NCI-H187 treated with DMSO at 0.1 percent for 48 hours (cell line): ENCODE results near the gene B2M.
"Not testable (repeated sequence)": the region's sequence is repeated elsewhere in the genome, so short reads cannot be mapped to it uniquely, and the experiment has no call there.

Experiments used
- DNase-seq: peaks from one replicate; lab custom pipeline; 2025; lab: John Stamatoyannopoulos, UW

The B2M gene

DNA sequence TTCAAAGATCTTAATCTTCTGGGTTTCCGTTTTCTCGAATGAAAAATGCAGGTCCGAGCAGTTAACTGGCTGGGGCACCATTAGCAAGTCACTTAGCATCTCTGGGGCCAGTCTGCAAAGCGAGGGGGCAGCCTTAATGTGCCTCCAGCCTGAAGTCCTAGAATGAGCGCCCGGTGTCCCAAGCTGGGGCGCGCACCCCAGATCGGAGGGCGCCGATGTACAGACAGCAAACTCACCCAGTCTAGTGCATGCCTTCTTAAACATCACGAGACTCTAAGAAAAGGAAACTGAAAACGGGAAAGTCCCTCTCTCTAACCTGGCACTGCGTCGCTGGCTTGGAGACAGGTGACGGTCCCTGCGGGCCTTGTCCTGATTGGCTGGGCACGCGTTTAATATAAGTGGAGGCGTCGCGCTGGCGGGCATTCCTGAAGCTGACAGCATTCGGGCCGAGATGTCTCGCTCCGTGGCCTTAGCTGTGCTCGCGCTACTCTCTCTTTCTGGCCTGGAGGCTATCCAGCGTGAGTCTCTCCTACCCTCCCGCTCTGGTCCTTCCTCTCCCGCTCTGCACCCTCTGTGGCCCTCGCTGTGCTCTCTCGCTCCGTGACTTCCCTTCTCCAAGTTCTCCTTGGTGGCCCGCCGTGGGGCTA is at the start of gene B2M, which contains the start of gene PATL2:
TSS of gene B2M (plus strand) at position 422 of the 647 bp plus-strand sequence. CDS start at position 452, 30 bp downstream.
TSS of gene PATL2 (minus strand) at position 228 of the 647 bp plus-strand sequence. CDS start 34,833 bp downstream, outside the sequence.
- peak; percentile 59 for DNase-seq

DNA sequence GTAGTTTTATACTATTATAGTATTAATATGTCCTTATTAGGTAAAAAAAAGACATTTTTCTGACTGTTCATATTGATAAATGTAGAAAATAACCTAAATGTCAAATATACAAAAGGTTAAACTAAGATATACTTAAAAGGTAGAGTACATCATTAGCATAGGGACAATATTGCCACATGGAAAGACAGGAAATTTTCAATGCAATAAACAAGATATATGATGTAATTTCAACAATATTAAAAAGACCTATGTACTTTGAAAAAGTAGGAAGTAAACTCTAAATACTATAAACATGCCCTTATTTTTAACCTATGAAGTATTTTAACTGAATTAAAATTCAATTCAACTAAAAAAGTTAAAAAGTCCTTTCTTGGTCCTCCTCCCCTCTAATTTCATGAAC is 49.7 kb upstream of the B2M start:
- no peak for DNase-seq

DNA sequence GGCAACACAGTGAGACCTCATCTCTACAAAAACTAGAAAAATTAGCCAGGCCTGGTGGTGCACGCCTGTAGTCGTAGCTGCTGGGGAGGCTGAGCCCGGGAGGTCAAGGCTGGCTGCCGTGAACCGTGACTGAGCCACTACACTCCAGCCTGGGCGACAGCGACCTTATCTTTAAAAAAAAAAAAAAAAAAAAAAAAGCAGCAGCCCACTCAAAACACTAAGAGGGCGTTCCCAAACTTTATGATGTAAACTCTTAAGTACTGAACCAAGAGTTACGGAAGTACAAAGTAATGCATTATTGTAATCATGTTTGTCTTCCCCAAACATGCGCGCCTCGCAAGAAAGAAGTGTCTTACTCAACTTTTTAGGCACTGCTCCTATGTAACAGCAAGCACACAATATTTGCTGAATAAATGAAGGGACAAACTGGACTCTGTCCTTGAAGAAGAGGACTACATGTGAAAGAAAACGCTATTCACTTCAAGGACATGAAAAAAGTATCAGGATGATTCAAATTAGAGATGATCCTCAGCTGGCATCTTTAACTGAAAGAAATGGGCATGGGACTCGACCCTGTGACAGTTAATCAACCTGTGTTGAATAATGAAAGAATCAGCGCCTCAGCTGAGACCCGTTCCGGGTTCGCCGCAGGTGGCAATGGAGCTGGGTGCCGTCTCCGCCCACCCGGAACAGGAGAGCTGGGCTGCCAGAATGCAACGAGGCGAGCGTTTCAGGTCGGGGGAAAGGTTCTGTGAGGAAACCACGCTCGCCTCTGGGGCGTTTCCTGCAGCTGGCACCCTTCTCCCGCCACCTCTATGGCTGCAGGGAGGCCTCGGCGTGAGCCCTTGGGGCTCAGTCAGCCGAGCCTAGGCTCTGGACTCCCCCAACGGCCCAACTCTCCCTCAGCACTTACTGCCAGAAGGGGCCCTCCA is 48.6 kb upstream of the B2M start:
- no peak for DNase-seq

DNA sequence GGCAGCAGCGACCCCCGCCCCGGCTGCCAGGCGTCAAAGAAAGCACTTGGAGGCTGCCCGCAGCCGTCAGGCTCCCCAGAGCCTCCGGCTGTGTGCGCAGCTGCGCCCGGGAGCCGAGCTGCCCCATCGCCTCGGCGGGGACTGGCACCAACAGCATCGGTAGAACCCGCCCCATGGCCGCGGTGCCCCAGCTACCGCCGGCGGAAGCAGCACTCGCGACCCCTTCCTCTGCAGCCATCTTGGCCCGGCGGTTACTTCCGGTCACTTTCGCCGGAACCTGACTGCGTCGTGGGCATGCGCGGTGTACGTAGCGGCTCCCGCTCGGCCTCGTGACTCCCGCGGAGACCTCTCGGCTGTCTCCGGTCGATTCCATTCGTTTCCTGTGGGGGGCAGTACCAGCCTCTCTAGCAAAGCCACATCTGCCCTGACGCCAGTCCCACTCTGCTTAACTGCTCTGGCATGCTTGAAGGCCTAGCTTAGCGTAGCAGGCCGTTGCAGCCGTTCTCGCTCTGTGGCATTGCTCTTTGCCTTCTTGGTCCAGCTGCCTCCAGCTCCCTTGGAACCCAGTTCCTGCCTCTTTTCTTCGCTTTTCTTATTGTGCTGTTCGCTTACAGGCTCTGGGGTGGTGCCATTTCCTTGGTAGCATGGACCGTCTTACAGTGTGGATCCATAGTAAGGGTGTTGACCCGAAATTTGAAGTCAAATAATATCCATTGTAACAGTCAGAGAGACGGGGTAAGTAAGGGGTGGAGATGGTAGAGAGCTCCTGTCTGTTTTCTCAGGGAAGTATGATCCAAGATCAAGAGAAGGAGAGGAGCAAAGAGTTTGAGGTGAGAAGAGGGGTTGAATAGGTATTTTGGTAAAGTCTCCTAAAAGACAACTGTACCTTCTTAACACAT is 47.7 kb upstream of the B2M start, which contains the start of gene SPG11:
TSS of gene SPG11 (minus strand) at position 253 of the 899 bp plus-strand sequence. CDS start at position 238, 15 bp downstream.
- peak; percentile 67 for DNase-seq

DNA sequence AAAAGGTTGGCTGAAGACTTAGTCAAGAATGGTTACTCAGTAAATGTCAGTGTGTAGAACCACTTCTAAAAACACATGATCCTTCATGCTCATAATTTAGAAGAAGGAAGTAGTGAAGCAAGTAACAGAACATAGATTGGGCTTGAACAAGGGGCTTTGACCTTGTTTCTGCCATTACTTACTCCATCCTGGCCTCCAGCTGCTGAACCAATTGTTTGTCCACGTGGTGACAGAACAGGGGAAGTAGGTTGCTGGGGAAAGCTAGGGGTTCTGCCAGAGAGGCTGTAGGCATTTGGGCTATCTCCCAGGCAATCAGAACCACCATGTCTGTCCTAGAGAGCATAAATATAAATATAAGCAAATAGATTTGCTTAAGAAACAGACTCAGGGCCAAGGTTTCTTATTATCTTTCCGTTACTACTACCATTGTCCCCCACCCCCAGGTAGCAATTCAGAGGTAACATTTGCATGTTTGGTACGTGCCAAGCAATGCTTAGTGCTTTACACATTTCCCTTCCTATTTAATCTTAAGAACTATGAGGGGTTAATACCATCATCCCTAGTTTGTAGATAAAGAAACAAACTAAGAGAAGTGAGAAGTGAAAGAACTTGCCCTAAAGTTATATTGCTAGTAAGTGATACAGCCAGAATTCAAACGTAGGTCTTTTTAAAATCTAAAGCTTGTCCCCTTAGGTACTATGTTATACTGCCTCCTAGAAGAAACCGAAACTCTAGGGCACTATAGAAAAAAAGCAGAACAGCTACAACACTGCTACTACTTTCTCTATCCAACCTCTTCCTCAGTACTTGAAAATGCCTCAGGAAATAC is 44.9 kb upstream of the B2M start:
- no peak for DNase-seq

DNA sequence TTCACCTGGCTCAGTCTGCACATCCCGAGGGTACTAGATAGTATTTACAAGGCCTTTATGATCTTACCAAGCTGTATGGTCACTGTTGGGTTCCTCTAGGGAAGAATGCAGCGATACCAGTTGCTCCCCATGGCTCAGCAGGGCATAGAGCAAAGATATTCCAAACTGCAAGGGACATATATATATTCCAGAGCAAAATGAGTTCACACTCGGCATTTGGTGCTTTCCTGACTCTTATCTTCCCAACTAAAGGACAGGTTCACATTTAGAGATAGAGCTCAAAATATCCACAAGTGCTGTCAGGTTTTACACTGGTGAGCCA is 44.3 kb upstream of the B2M start:
- DNase-seq, result no peak

DNA sequence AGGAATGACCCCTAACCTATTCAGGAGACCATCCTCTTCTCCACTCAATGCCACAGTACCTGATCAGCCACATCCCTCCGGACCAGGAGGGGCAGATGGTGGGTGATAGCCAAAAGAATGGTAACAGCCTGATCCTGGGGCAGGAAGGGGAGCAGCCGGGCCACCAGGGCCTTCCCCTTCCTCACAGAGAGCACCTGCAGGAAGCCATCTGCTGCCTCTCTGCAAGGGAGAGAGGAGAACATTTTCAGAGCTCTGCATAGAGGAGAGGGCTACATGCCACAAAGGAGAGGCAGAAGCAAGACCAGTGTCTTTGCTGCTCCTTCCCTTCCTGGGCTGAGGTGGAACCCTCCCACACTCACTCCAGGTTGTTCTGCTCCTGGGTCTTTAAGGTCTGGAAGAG is 42.4 kb upstream of the B2M start:
- no peak for DNase-seq

DNA sequence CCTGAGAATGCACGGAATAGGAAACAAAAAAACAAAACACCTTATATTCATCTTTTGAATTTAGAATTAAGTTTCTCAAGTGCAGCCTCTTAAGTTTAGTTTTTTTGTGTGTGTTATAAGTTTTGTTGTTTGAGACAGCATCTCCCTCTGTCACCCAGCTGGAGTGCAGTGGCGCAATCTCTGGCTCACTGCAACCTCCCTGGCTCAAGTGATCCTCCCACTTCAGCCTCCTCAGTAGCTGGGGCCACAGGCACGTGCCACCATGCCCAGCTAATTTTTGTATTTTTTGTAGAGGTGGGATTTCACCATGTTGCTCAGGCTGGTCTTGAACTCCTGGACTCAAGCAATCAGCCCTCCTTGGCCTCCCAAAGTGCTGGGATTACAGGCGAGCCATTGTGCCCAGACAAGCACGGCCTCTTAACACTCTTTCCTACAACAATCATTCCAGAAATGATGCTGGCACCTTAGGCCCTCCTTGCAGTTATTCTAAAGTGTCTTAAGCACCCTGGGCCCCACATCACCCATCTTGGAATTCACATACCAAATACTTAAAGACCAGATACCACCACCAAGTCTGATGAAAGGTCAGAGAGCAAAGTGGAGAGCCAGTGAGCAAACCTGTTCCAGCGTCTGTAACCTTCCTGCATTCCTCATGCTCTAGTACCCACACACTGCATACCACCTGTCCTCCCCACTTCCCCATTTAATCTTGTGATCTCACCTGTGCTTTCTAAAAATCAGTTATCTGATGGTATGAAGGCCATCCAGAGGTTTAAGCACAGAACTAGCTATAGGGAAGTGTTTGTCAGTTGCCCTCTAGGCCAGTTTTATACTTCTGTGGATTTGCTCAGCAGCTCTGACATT is 41.0 kb upstream of the B2M start:
- no peak for DNase-seq

DNA sequence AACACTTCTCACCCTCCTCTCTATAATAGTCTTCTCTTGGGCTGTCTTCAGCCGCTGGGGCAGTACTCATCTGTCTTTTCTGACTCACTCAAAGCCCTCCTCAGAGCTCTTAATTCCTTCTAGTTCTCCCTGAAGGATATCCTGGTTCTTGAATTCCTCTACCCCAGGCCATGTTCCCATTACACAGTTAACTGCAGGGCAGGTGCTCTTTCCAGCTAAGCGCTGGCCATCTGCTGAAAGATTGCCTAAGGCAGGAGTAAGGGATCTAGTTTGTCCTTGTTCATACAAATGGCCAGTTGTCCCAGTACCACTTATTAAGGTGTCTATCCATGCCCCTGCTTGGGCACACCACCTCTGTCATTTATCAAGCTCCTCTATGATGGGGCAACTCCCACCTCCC is 37.7 kb upstream of the B2M start:
- no peak for DNase-seq

DNA sequence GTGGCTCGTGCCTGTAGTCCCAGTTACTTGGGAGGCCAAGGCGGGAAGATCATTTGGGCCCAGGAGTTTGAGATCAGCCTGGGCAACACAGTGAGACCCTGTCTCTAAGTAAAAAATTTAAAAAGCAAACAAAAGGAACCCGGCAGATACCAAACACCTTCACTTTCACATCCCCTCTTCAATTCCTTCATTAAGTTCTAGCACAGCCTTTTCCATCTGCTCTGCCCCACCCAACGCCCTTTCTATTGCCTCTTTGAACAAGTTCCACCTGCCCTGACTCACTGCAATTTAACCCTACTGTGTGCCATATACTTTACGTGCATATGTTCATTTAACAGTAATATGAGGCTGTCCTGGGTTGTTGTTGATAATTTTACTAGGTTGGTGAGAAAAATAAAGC is 35.4 kb upstream of the B2M start:
- no peak for DNase-seq

DNA sequence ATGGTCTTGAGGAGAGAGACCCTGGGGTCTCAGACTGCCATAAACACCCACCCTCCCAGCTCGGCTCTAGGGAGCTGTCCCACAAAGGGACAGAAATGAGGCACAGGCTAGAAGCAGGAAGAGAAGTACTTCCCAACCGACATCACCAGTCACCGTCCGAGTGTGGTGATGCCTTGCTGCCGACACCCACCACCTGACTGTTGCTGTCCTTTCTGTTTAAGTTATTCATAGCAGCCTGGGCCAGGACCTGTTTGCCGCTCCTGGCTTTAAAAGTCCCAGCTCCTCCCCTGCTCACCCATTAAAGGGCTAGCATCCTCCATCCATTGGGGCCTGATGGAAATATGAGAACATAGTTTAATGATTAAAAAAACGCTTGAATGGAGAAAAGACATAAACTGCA is 34.6 kb upstream of the B2M start:
- no peak for DNase-seq

DNA sequence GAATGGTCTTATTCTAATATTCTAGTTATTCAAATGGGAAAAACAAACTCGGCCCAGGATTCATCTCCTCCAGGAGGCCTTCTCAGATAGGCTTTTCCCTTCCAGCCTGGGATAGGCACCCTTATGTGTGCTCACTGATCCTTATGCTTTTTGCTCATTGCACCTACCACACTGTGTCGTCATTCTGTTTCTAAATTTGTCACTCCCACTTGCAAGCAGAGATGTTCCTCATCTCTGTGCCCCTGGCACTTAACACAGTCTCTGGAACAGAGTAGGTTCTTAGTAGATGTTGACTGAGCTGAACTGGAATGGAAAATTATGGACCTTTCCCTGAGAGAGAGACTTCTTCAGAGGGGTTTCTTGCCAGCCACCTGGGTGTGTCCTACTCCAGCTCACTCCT is 29.1 kb upstream of the B2M start:
- no peak for DNase-seq

DNA sequence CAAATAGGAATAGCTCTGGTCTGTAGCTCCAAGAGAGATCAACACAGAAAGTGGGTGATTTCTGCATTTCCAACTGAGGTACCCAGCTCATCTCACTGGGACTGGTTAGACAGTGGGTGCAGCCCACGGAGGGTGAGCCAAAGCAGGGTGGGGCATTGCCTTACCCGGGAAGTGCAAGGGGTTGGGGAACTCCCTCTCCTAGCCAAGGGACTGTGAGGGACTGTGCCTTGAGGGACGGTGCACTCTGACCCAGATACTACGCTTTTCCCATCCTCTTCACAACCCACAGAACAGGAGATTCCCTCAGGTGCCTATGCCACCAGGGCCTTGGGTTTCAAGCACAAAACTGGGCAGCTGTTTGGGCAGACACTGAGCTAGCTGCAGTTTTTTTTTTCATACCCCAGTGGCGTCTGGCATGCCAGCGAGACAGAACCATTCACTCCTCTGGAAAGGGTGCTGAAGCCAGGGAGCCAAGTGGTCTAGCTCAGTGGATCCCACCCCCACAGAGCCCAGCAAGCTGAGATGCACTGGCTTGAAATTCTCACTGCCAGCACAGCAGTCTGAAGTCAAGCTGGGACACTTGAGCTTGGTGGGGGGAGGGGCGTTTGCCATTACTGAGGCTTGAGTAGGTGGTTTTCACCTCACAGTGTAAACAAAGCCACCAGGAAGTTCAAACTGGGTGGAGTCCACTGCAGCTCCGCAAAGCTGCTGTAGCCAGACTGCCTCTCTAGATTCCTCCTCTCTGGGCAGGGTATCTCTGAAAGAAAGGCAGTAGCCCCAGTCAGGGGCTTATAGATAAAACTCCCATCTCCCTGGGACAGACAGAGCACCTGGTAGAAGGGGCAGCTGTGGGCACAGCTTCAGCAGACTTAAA is 28.3 kb upstream of the B2M start:
- DNase-seq, result peak; percentile 9

DNA sequence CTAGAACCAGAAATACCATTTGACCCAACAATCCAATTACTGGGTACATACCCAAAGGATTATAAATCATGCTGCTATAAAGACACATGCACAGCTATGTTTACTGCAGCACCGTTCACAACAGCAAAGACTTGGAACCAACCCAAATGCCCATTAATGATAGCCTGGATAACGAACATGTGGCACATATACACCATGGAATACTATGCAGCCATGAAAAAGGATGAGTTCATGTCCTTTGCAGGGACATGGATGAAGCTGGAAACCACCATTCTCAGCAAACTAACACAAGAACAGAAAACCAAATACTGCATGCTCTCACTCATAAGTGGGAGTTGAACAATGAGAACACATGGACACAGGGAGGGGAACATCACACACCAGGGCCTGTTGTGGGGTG is 22.0 kb upstream of the B2M start:
- DNase-seq, result not testable (repeated sequence)

DNA sequence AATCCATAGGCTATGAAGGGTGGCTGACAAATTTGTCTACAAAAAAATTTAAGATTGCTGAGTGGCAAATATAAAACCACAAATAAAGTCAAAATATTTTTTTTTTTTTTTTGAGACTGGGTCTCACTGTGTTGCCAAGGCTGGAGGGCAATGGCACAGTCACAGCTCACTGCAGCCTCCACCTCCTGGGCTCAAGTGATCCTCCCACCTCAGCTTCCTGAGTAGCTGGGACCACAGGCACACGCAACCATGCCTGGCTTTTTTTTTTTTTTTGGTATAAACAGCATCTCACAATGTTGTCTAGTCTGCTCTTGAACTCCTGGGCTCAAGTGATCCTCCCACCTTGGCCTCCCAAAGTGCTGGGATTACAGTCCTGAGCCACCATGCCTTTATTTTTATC is 21.1 kb upstream of the B2M start:
- not testable (repeated sequence) for DNase-seq

DNA sequence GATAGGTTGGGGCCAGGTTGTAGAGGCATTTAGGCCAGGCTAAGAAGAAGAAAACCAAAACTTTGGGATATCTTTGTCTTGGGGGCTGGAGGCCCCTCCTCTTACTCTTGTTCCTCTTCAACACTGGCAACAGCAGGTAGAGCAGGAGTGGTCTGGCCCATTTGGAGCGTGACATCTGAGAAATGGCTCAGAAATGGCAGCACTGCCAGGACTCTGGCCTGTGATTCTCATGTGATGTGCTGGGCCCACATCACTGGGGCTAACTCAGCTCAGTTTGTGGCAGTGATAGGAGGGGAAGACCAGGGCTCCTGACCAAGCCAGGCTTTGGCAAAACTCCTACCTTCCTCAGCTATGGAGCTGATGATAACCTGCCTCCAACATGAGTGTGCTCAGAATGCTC is 18.7 kb upstream of the B2M start:
- DNase-seq, result no peak

DNA sequence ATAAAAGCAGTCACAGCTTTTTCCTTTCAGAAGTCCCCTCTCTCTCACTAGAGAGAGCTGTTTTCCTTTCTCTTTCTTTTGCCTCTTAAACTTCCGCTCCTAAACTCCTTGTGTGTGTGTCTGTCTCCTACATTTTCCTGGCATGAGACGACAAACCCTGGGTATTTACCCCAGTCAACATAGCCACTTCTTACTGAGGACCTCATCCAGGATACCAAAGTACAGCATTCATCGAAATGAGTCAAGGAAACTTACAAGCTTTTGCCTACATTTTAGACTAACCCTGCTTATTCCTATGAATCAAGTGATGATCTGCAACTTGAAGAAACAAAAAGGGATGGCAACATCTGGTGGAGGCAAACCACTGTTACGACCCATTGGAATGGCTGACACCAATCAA is 16.9 kb upstream of the B2M start:
- no peak for DNase-seq

DNA sequence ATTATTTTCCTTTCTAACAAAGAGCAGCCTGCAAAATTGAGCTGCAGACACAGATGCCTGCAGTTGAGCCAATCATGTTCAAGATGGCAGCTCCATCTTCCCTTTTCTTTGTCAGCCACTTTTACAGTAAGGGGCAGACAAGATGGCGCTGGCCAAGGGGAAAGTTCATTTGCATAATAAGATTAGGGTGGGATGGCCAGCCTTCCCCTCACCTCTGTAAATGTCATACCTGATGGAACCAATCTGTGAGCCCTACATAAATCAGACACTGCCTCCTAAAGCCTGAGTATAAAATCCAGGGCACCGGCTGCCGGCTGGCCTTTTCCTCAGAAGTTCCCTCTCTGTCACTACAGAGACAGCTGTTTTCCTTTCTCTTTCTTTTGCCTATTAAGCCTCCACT is 16.0 kb upstream of the B2M start:
- no peak for DNase-seq

DNA sequence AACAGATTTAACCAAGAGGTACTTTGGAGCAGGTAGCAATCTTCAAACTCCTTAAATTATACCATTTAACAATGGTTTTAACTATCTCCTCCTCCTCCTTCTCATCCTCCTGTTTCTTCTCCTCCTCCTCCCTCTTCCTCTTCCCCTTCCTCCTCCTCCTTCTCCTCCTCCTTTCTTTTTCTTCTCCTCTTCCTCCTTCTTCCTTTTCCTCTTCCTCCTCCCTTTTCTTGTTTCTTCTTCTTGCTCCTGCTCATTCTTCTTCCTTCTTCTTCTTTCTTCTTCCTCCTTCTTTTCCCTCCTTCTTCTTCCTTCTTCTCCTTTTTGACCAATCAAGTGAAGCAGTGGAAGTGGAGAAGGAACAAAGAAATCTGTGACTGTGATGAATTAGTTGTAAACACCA is 14.3 kb upstream of the B2M start:
- no peak for DNase-seq
